GDM1 (cell line): ENCODE results near the gene TIAL1.
"Not testable (repeated sequence)": the region's sequence is repeated elsewhere in the genome, so short reads cannot be mapped to it uniquely, and the experiment has no call there.

Source experiments
- DNase-seq: peaks from one replicate; lab custom pipeline; 2025; lab: John Stamatoyannopoulos, UW

Gene TIAL1

DNA sequence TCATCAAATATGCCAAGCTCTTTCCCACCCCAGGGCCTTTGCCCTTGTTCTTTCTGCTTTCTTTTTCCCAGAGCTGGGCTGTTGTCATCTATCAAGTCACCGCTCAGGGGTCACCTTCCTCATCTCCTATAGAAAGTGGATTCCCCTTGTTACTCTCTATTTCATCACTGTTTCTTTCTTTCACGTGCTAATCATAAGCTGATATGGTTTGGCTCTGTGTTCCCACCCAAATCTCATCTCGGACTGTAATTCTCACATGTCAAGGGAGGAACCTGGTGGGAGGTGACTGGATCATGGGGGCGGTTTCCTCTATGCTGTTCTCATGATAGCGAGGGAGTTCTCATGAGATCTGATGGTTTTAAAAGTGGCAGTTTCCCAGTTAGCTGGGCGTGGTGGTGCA is 17.0 kb upstream of the TIAL1 start:
- DNase-seq: no peak

DNA sequence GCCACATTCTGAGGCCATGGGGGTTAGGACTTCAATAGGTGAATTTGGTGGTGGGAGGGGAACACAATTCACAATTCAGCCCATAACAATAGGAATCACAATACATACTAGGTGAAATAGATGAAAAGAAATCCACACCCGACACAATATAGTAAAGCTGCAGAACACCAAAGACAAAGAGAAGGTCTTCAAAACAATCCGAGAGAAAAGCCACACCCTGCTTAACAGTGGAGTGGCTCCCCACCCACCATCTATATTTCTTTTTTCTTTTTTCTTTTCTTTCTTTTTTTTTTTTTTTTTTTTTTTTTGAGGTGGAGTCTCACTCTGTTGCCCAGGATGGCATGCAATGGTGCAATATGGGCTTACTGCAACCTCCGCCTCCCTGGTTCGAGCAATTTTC is 14.7 kb upstream of the TIAL1 start:
- no peak for DNase-seq

DNA sequence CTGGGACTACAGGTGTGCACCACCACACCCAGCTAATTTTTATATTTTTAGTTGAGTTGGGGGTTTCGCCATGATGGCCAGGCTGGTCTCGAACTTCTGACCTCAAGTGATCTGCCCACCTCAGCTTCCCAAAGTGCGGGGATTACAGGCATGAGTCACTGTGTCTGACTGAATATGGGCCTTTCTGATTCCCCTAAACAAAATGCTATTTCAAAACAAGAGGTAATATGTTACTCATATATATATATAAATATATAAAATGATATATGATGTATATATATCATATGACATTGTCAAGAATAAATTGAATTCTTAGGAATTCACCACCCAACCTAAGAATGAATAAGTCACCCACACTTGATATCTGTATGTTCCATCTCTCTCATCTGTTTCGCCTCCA is 12.8 kb upstream of the TIAL1 start:
- no peak for DNase-seq

DNA sequence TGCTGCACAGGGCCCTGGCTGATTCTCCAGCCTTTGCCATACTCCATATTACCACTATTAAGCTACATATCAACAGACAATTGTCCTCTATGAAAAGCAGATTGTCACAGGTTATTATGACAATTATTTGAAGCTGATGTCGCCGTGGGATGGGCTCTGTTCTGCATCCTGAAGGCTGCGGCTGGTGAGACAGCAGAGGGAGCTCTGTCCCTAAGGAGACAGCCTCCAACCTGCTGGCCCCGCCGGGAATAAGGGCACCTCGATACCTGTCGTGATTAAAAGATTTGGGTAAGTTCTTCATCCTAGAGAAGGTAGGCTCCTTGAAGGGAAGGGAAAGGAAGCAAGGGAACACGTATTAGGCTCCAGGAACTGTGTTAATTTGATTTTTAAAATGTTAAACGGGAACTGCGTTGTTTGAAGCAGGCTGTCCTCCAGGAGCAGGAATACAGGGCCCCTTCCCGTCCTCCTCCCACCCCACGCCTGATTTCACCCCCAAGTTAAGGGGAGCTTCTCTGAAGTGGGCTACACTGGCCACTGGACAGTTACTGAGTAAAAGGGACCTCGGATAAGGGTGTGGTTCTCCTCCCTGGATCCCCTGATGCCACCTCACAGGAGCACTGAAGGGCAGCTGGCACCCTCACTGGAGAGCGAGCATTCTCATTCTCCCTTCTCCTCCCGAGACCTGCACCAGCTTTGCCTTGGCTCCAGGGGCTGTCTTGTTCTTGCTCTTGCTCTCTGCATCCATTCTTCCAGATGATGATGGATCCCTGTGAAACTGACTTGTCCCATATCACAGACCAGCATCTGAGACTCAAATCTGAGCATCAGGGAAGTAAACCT is 11.8 kb upstream of the TIAL1 start:
- no peak for DNase-seq

DNA sequence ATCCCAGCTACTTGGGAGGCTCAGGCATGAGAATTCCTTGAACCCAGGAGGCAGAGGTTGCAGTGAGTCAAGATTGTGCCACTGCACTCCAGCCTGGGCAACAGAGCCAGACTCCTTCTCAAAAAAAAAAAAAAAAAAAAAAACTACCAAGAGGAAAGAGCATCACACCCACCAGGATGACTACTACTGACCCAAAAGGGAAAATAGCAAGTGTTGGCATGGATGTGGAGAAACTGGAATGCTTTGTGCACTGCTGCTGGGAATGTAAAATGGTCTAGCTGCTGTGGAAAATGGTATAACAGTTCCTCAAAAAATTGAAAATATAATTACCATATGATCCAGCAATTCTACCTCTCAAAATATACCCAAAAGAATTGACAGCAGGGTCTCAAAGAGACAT is 7.7 kb upstream of the TIAL1 start:
- DNase-seq: no peak

DNA sequence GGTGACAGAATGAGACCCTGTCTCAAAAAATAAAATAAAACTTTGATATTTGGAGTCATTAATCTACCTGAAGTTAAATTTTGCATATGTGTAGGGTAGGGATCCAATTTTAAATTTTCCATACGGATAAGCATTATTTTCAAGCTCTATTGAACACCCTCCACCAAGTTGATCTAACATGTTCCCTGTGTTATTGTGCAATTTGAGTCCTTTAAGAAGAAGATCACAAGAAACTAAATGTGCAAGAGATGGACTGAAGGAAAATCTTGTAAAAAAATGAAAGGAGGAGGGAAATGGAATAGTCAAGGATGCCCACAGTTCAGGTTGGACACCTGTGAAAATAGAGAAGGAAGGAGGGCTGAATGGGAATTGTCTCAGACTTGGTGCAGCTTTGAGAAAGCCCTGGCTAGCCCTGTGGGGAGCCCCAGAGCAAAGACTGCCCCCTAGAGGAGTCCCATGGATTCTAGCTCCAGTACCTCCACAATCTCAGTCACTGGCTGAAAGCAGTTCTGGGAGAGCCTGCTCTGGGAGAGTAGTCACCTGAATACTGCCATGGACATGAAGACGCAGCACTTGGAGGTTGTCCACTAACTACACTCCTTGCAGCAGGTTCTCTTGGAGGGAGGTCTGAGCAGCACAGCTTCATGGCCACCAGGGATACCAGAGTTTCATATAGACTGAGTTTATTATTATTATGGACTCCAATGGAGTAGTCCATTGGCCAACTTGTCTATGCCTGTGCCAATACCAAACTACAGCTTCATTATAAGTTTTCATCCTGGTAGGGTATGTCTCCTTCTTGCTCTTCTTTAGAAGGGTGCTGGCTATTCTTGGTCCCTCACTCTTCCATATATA is 5.7 kb upstream of the TIAL1 start:
- DNase-seq: no peak

DNA sequence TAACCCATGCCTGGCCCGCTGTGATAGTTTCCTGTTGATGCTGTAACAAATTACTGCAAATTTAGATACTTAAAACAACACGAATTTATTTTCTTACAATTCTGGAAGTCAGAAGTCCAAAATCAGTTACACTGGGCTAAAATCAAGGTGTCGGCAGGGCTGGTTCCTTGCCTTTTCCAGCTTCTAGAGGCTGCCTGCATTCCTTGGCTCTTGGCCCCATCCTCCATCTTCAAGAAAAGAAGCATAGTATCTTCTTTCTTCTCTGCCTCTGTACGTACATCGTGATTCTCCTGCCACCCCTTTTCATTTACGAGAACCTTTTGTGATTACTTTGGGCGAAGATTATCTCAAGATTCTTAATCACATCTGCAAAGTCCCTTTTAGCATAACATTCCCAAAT is 1.6 kb upstream of the TIAL1 start:
- no peak for DNase-seq

DNA sequence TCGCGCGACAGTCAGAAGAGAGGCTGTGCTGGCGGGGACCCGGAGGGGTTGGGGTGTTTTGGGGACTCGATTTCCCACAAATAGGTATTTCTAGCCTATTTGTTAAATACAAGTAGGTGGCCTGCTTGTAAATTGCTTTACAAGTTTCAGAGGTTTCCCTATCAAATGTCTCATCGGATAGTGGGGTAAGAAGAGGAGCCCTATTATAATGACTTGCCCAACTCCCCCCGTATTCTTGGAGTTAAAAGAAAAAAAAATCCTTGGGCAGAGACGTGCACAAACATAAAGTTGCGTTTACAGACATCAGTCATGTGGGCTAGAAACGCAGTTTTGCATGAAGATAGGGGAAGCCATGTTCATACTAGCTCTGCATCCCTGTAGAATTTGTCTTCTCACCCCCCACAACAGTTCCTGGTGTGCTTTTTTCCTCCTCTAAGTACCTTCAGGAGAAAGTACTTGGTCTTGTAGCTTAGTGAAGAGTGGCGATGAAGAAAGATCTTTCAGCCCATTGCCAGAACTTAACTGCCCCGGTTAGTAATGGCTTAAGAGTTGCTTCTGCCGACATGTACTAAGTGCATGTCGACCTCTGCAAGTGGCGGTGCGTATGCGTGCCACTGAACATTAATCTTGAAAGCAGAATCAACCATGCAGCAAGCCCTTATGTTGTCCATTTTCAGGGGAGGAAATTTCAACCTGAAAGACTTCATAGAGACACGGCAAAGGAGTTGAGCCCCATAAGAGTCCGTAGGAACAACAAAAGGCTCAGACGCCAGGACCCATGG is 832 bp upstream of the TIAL1 start:
- no peak for DNase-seq

DNA sequence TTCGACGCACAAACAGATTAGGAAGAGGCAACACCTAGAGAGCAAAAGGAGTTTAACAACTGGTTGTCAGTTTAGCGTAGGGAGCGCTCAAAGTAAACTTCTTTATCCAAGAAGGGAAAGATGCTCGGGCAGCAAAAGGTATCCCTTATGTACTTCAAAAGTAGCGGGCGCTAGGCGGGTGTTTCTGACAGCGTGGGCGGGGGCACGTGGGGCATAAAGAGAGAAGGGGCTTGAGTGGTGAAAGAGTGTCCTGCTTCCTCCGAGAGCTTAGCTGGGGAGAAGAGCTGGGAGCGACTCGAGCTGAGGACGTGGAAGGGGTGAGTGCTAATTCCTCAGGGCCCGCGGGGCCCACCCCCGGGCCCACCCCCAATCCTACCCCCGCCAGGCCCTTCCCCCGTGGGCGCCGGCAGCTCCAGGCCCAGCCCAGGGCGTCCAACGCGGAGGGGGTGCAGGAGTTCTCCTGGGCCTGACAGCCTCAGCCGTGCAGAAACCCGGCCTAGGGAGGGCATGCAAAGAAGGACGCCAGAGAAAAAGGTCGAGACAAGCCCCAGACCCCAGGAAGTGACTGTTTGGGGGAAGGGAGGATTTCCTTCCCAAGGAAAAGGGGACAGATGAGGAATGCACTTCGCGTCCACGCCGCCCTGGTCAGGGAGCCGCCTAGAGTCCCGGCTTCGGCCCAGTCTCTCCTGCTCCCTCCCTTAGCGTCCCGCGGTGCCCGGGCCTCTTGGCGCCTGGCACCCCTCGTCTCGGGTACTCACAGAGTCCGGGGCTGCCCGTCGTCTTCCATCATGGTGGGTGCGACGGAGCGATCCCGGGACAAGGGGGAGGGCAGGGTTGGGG is 868 bp downstream of the TIAL1 start:
- DNase-seq: no peak

DNA sequence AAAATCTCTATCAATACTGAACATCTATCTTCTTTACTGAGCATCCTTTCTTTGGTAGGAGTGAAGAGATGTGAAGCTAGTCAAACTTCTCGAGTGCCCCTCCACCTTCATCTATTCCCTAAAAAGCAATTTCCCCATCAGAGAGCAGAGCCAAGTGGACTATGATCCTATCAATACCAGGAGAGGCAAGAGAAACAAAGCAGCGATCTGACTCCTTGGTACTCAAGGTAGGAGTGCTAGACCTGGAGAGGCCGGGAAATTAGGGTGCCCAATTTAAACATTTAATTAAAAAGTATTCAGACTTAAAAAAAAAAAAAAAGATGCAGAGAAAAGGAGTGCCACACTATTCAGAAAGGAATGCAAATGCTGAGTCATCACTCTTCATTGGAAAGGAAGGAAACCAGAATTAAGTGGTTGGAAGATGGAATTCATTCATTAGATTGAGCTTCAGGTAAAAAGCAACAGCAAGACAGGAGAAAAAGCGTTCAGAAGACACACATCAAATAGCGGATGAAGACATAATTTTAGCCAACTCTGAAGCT is 1.6 kb downstream of the TIAL1 start:
- DNase-seq: no peak

DNA sequence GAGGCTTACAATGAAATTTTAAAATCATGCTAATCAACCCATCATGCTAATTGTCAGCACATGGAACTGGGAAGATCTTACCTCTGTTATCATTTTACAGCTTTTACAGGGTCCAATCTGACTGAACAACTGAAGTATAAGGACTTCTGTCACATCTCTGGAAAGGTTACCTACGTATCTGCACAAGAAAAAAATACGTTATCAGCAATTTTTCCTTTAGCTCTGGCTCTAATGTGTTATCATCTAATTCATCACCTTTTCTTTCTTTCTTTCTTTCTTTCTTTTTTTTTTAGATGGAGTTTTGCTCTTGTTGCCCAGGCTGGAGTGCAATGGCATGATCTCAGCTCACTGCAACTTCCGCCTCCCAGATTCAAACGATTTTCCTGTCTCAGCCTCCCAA is 8.7 kb downstream of the TIAL1 start:
- no peak for DNase-seq

DNA sequence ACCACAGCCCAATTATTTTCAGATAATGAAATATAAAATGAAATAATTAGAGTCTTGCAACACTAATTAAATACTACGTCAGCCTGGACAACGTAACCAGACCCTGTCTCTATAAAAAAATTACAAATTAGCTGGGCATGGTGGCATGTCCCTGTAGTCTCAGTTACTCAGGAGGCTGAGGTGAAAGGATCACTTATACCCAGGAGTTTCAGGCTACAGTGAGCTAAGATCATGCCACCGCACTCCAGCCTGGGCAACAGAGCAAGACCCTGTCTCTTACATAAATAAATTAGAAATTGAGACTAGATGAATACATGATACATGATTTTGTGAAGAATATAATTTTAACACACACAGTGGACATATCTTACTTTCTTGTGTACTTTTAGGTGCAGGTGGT is 18.4 kb downstream of the TIAL1 start:
- DNase-seq: no peak

DNA sequence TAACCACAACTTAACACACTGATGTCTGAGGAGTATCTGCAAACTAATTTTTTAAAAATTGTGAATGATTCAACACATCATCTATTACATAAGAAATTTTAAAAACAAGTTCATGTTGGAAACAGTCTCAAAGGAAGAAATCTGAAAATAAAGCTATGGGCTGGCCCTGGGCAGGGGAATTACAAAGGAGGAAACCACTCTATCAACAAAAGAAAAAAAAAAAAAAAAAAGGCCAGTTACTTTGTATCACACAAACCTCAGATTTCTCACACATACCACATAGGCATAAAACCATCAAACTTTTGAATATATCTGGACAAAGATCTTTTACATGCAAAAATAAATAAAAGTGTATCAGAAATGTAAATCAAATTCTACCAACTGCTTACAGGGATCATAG is 20.8 kb downstream of the TIAL1 start:
- no peak for DNase-seq

DNA sequence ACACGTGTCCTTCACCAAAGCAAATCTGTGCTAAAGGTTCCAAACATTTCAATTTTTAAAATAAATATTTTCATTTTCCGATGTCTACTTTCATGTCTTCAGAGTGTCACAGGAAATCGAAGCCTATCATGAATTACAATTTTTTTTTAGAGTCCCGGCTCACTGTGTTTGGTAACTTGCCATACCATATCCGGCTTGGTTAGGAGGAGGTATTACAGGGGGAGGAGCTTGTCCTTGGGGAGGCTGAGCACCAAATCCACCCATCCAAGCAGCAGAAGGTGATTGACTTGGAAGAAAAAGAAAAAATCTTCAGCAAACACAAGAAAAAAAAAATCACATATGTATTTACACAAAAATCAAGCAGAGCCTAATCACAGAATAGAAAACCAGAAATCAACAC is 21.3 kb downstream of the TIAL1 start:
- DNase-seq: no peak

DNA sequence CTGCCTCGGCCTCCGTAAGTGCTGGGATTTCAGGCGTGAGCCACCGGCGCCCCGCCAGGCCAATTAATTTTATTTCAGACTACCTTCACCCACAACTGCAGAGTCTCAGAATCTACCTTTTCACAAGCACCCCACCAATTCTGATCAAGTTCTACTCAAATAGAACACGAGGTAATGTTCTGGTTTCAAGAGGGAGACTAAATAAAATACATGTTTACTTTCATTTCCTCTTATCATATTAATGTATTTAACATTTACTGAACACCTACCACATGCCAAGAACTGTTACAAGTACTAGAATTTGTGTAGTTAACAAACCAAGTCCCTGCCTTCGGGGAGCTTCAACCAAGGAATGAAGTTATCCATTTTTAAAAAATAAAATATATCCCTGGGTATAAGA is 28.8 kb downstream of the TIAL1 start:
- DNase-seq: no peak

DNA sequence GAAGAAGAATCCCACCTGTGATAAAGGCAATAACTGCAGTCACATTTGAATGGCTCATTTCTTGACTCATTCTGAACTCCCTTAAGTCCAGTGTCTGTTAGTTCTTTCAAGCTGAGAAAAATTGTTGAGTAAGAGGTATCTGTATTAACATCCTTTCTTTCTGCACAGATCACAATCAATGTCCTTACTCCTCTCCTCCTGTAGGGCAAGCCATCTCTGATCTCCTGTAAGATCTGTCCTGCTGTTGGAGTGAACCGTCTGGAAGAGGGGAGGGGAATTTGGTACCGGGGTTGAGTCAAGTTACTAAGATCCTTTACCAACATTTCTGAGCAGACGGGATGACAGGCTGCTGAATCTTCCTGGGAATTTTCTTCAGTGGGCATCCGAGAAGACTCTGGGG is 34.7 kb downstream of the TIAL1 start:
- no peak for DNase-seq

DNA sequence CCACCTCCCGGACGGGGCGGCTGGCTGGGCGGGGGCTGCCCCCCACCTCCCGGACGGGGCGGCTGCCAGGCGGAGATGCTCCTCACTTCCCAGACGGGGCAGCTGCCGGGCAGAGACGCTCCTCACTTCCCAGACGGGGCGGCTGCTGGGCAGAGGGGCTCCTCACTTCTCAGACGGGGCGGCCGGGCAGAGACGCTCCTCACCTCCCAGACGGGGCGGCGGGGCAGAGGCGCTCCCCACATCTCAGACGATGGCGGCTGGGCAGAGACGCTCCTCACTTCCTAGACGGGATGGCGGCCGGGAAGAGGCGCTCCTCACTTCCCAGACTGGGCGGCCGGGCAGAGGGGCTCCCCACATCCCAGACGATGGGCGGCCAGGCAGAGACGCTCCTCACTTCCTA is 37.3 kb downstream of the TIAL1 start:
- not testable (repeated sequence) for DNase-seq

DNA sequence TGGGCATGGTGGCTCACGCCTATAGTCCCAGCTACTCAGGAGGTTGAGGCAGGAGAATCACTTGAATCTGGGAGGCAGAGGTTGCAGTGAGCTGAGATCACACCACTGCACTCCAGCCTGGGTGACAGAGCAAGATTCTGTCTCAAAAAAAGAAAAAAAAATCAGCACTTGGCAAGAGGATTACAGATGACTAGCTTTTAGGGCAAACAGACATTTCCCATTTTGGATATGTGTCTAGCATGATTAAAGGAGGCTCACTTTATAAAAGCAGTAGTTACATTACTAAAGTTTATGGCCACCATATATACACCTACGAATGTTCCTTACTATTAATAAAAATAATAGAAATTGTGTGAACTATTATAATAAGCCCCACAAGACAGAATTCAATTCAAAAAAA is 40.7 kb downstream of the TIAL1 start:
- not testable (repeated sequence) for DNase-seq

DNA sequence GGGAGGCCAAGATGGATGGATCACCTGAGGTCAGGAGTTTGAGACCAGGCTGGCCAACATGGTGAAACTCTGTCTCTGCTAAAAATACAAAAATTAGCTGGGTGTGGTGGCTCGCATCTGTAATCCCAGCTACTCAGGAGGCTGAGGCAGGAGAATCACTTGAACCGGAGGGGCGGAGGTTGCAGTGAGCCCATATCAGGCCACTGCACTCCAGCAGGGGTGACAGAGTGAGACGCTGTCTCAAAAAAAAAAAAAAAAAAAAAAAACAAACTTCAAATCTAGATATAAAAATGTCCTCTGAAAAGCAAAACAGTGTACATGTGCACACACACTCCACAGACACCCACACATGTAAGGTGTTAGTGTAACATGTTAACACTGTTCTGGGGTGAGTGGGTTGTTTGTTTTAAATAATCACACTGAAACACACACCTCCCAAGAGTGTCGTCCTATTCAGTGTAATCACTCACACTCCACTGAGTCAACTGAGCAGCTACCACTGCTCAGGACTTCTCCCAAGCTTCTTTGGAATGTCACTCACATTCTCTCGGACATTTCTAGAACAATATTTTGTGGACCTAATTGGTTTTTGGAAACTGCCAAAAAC is 41.5 kb downstream of the TIAL1 start:
- DNase-seq: no peak

DNA sequence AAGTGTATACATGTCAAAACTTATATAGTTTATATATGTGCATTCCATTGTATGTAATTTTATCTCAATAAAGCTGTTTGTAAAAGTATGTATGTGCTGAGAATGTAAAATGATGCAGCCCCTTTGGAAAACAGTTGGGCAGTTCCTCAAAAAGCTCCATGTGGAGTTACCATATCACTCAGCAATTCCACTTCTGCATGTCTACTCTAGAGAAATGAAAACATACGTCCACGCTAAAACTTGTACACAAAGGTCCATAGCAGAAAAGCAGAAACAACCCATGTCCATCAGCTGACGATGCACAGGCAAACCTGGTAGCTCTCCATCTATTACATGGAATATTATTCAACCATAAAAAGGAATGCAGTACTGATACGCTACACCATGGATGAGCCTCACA is 45.9 kb downstream of the TIAL1 start:
- DNase-seq: no peak
